ENCODE results near the gene ADAM12. TPM values are rescaled to one million over a fixed set of nuclear protein-coding genes. Genes with fewer than 3 reads are reported as not detected.

The ADAM12 gene
- total RNA-seq, 1 experiment from 2014 or later: not detected

- Mint-ChIP-seq H3K36me3 (ENCODE audit: insufficient read depth, unreplicated experiment) (no peaks in the 10 kb centered on the region), H3K27ac (ENCODE audit: unreplicated experiment) (no peak overlapping the region), H3K27me3 (ENCODE audit: unreplicated experiment) (no peaks in the 10 kb centered on the region), H3K9me3 (ENCODE audit: low read depth, unreplicated experiment) (no peaks in the 10 kb centered on the region), H3K4me1 (ENCODE audit: low read depth, unreplicated experiment) (peaks cover 13% of the 10 kb centered on the region), H3K4me3 (ENCODE audit: low read depth, unreplicated experiment) (no peak overlapping the region)
- intact Hi-C loops (cut with micrococcal nuclease; ENCODE audit: unreplicated experiment): no loop called here
- no TSS peak for BruUV-seq (replicated peaks)
- no peak for TF ChIP-seq CTCF (IDR thresholded peaks at IDR 0.05; ENCODE audit: unreplicated experiment)
- CTCF ChIA-PET: no interaction called here
- DNase-seq: no peak
These were observed 256.9 kb downstream of the ADAM12 start for GRCh38 chr10:126131341-126131740.

- CTCF ChIA-PET: interaction anchor here (0.6 kb wide), 1 partner anchor 796 kb away, joined by 3 read pairs; no protein-coding TSS in a partner anchor
- TF ChIP-seq CTCF (IDR thresholded peaks at IDR 0.05; ENCODE audit: unreplicated experiment): no peak
- H3K27ac Mint-ChIP-seq (ENCODE audit: unreplicated experiment): no peak overlapping the region
- no peaks in the 10 kb centered on the region for H3K9me3 Mint-ChIP-seq (ENCODE audit: low read depth, unreplicated experiment)
- H3K4me1 Mint-ChIP-seq (ENCODE audit: low read depth, unreplicated experiment): peaks cover 13% of the 10 kb centered on the region
- H3K27me3 Mint-ChIP-seq (ENCODE audit: unreplicated experiment): no peaks in the 10 kb centered on the region
- intact Hi-C loops (cut with micrococcal nuclease; ENCODE audit: unreplicated experiment): no loop called here
- no TSS peak for BruUV-seq (replicated peaks)
- H3K36me3 Mint-ChIP-seq (ENCODE audit: insufficient read depth, unreplicated experiment): no peaks in the 10 kb centered on the region
- no peak for DNase-seq
- no peak overlapping the region for H3K4me3 Mint-ChIP-seq (ENCODE audit: low read depth, unreplicated experiment)
These were observed 258.0 kb downstream of the ADAM12 start for GRCh38 chr10:126130271-126130710.

DNA sequence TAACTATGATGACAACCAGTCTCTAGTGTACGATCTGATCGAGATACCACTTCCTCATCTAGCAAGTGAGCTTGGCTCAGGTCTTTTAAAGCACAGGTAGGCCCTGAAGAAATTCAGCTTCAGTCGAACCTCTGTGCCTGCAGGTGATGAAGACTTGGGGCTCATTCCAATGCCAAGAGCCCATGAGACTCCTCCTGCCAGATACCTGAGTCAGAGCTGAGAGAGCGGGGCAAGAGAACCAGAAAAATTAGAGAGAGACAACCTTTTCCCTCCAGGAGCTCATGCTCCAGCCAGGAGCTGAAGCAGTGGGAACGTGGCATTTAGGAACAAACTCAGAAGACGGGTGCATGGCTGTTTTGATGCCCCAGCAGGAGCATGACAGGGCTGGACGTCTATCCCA, 259.3 kb downstream of the ADAM12 start:
- intact Hi-C loops (cut with micrococcal nuclease; ENCODE audit: unreplicated experiment): no loop called here
- BruUV-seq (replicated peaks): no TSS peak
- peaks cover 5% of the 10 kb centered on the region for H3K4me1 Mint-ChIP-seq (ENCODE audit: low read depth, unreplicated experiment)
- H3K36me3 Mint-ChIP-seq (ENCODE audit: insufficient read depth, unreplicated experiment): no peaks in the 10 kb centered on the region
- H3K27ac Mint-ChIP-seq (ENCODE audit: unreplicated experiment): no peak overlapping the region
- H3K9me3 Mint-ChIP-seq (ENCODE audit: low read depth, unreplicated experiment): no peaks in the 10 kb centered on the region
- CTCF ChIA-PET: interaction anchor here (0.8 kb wide), 1 partner anchor 264 kb away, joined by 6 read pairs; no protein-coding TSS in a partner anchor
- DNase-seq: no peak
- H3K4me3 Mint-ChIP-seq (ENCODE audit: low read depth, unreplicated experiment): no peak overlapping the region
- no peak for TF ChIP-seq CTCF (IDR thresholded peaks at IDR 0.05; ENCODE audit: unreplicated experiment)
- H3K27me3 Mint-ChIP-seq (ENCODE audit: unreplicated experiment): no peaks in the 10 kb centered on the region

GRCh38 chr10:126128581-126128980, 259.7 kb downstream of the ADAM12 start:
- H3K36me3 Mint-ChIP-seq (ENCODE audit: insufficient read depth, unreplicated experiment): no peaks in the 10 kb centered on the region
- no peaks in the 10 kb centered on the region for H3K27me3 Mint-ChIP-seq (ENCODE audit: unreplicated experiment)
- H3K4me3 Mint-ChIP-seq (ENCODE audit: low read depth, unreplicated experiment): no peak overlapping the region
- CTCF ChIA-PET: interaction anchor here (0.8 kb wide), 1 partner anchor 264 kb away, joined by 6 read pairs; no protein-coding TSS in a partner anchor
- H3K9me3 Mint-ChIP-seq (ENCODE audit: low read depth, unreplicated experiment): no peaks in the 10 kb centered on the region
- no peak for TF ChIP-seq CTCF (IDR thresholded peaks at IDR 0.05; ENCODE audit: unreplicated experiment)
- no peak overlapping the region for H3K27ac Mint-ChIP-seq (ENCODE audit: unreplicated experiment)
- BruUV-seq (replicated peaks): no TSS peak
- H3K4me1 Mint-ChIP-seq (ENCODE audit: low read depth, unreplicated experiment): peaks cover under 1% of the 10 kb centered on the region
- intact Hi-C loops (cut with micrococcal nuclease; ENCODE audit: unreplicated experiment): no loop called here
- no peak for DNase-seq

Measured in Calu3 (cell line).